NCI-H345 treated with DMSO at 0.1 percent for 48 hours (cell line): ENCODE results near the gene SRP54.
"Not testable (repeated sequence)": the region's sequence is repeated elsewhere in the genome, so short reads cannot be mapped to it uniquely, and the experiment has no call there.

Source experiments
- DNase-seq: peaks from one replicate; lab custom pipeline; 2025; ENCODE audit not compliant: unreplicated experiment; lab: John Stamatoyannopoulos, UW

The SRP54 gene

GRCh38 chr14:34983148-34983760, 462 bp downstream of the SRP54 start:
- DNase-seq, result no peak

- DNase-seq, result no peak
Measured at GRCh38 chr14:34983786-34984185, 994 bp downstream of the SRP54 start.

GRCh38 chr14:34985740-34986139, 2.9 kb downstream of the SRP54 start:
- no peak for DNase-seq

GRCh38 chr14:34987180-34987579, 4.4 kb downstream of the SRP54 start:
- no peak for DNase-seq

GRCh38 chr14:34989762-34990161, 7.0 kb downstream of the SRP54 start:
- no peak for DNase-seq

- no peak for DNase-seq
Measured at GRCh38 chr14:34993426-34993825, 10.6 kb downstream of the SRP54 start.

- DNase-seq, result no peak
Measured at GRCh38 chr14:34994668-34995067, 11.9 kb downstream of the SRP54 start.

- no peak for DNase-seq
Measured at GRCh38 chr14:34997762-34998161, 15.0 kb downstream of the SRP54 start.

- DNase-seq, result no peak
Measured at GRCh38 chr14:34999500-34999899, 16.7 kb downstream of the SRP54 start.

- no peak for DNase-seq
Measured at GRCh38 chr14:35001621-35002020, 18.8 kb downstream of the SRP54 start.

GRCh38 chr14:35004839-35005238, 22.0 kb downstream of the SRP54 start:
- no peak for DNase-seq

GRCh38 chr14:35016568-35016967, 33.8 kb downstream of the SRP54 start:
- DNase-seq, result no peak

- no peak for DNase-seq
Measured at GRCh38 chr14:35020713-35021112, 37.9 kb downstream of the SRP54 start.

- DNase-seq, result no peak
Measured at GRCh38 chr14:35028435-35028834, 45.6 kb downstream of the SRP54 start.

- no peak for DNase-seq
Measured at GRCh38 chr14:35032562-35032961, 49.8 kb downstream of the SRP54 start.

GRCh38 chr14:35034440-35034833, 51.6 kb downstream of the SRP54 start:
- no peak for DNase-seq

- not testable (repeated sequence) for DNase-seq
Measured at GRCh38 chr14:35034944-35035554, 52.3 kb downstream of the SRP54 start.

GRCh38 chr14:35038312-35038711, 55.5 kb downstream of the SRP54 start:
- DNase-seq, result not testable (repeated sequence)

- DNase-seq, result no peak
Measured at GRCh38 chr14:35042632-35043031, 59.8 kb downstream of the SRP54 start.

GRCh38 chr14:35043046-35043445, 60.3 kb downstream of the SRP54 start:
- no peak for DNase-seq

GRCh38 chr14:35044939-35045797, 62.4 kb downstream of the SRP54 start:
- DNase-seq, result no peak

GRCh38 chr14:35045798-35046047, 62.9 kb downstream of the SRP54 start:
- DNase-seq, result no peak
